Retinal pigment epithelial cell (primary cell): Measurements from ENCODE around the gene GPATCH11.

Experiments used
- DNase-seq: peaks from one replicate; pipeline ENCODE4 v3.0.0-alpha.2; 2010; ENCODE audit warnings: low read depth
- H3K4me3 ChIP-seq: 2 replicates; pipeline ENCODE4 v1.5.1; 2011; ENCODE audit warnings: mild to moderate bottlenecking, low read length, control low read depth, moderate library complexity
- CTCF ChIP-seq: conservative IDR thresholded peaks from 2 replicates; pipeline ENCODE4 v1.5.1; 2011; ENCODE audit warnings: low read depth, low read length, control low read depth, inconsistent platforms

The GPATCH11 gene

DNA sequence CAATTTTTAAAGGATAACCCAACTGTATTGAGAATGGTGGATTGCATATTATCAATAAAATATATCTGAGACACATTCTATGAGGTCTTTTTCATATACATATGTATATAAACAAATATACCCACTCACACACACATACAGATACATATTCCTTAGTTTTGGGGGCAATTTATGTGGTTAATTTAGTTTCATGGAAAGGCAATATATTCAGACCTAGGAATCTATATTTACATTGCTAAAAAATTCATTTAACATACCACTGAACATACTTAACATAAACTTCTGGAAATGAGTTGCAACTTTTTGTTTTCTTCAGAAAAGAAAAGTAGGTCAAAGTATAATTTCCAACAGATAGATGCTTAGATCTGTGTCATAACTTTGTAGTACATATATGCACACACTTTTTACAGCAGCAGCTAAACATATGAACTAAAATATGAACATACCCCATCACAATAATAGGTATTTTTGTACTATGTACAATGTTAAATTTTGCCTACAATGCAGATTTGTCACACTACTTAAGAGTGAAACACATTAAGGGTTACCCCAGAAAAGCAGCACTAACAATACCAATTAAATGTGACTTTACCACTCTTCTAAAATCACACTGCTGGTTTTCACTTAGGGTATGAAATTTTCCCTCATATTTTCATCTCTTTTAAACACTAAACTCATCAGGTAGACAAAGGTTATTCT, 23.2 kb upstream of the GPATCH11 start:
- DNase-seq, result no peak
- TF ChIP-seq CTCF, result no peak
- no peak overlapping the region for H3K4me3 ChIP-seq

DNA sequence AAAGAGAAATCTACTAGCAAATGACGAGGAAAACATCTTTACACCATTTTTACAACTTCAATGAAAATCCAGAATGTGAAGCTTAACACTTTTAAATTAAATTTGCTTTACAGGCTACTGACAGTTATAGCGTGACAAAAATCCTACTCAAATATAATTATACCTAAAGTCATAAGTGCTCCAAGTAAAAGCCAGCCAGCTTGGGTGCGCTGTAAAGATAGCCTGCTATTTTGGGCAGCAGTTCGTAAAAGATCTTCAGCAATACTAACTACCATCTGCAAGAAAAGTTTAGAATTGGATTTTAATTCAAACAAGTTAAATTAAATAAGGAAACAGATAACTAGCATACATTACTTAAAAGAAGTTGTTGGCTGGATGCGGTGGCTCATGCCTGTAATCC, 22.5 kb upstream of the GPATCH11 start:
- no peak for DNase-seq
- no peak overlapping the region for H3K4me3 ChIP-seq
- no peak for TF ChIP-seq CTCF

DNA sequence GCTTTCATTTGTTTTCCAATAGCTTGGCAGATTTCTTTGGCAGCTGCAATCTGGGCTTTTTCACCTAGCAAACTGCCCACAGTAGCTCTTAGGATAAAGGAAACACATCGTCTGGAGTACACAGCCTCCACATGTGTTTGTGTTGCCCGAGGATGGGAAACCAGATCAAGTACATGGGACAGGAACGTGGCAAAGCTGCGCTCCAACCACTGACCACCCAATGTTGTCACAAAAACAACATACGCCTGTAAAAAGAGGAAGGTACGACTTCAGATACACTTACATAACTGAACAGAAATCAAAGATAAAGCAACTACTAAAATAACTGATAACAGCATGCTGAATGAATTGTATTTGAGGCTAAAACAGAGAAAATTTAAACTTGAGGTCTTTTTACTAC, 15.6 kb upstream of the GPATCH11 start:
- no peak for DNase-seq
- no peak for TF ChIP-seq CTCF
- no peak overlapping the region for H3K4me3 ChIP-seq

GRCh38 chr2:37070931-37071330, 13.4 kb upstream of the GPATCH11 start:
- no peak for TF ChIP-seq CTCF
- H3K4me3 ChIP-seq, result no peak overlapping the region
- DNase-seq, result no peak

- DNase-seq, result no peak
- no peak overlapping the region for H3K4me3 ChIP-seq
- no peak for TF ChIP-seq CTCF
Observed at GRCh38 chr2:37080266-37080665, 4.1 kb upstream of the GPATCH11 start.

- TF ChIP-seq CTCF, result no peak
- no peak for DNase-seq
- H3K4me3 ChIP-seq, result no peak overlapping the region
Observed at GRCh38 chr2:37080689-37081088, 3.6 kb upstream of the GPATCH11 start.

DNA sequence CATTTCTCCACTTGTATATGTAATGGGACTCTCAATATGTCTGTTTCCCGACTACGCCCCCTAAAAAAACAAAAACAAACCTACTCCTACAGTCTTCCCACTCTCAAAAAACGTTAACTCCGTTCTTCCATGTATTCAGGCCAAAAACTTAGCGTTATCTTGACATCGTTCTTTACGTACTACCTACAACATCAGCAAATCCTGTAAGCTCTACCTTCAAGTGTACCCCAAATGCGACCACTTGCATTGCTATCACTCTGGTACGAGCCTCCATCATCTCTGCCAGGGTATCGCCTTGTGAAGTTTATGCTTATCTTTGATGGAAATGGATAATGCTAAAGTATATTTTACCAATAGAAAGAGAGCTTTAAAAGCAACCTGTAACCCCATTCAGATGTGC, 479 bp downstream of the GPATCH11 start:
- no peak for TF ChIP-seq CTCF
- H3K4me3 ChIP-seq, result peak overlapping the region; percentile 99
- DNase-seq, result no peak
